Measurements from ENCODE around the gene LPCAT1.
A peak's percentile ranks its signal among the peaks of the same experiment; 100 is the strongest.

LPCAT1 gene

DNA sequence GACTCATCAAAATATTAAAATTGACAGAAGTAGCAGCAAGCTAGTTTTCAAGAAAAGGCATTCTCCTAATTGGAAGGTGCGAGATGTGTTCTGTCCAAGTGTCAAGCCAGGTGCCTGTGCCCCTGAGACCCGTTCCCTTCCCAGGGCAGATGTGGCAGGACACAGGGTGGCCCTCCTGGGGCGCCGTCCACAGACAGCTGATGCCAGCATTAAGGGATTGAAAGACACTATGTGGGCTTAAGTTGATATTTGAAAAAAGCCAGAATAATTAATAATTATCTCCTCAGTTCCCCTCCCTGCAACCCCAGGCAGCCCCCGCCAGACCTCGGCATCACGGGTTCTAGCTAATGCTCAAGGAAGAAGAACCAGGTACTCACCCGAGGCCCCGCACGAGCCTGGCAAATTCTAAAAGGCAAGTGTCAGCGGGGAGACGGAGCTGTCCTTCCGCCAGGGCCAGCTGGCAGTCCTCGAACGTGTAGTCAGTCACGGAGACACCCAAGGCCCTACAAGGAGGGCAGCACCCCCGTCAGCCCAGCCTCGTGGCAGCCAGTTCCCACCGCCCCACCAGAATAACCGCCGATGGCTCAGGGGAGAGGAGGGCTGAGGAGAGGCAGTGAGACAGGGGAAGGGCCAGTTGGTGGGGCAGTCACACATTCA is 49.4 kb downstream of the LPCAT1 start:
- Mint-ChIP-seq H3K36me3 (ENCODE audit: insufficient read depth) (peaks cover 62% of the 10 kb centered on the region), H3K4me3 (no peak overlapping the region), H3K4me1 (ENCODE audit: low read depth in 2 of 2) (peaks cover 8% of the 10 kb centered on the region in 2 donors), H3K27ac (peak overlapping the region in 1 of 2 donors; percentile 58), H3K27me3 (no peaks in the 10 kb centered on the region), H3K9me3 (no peaks in the 10 kb centered on the region)
- ATAC-seq (replicated peaks), result no peak
- no peak for DNase-seq

DNA sequence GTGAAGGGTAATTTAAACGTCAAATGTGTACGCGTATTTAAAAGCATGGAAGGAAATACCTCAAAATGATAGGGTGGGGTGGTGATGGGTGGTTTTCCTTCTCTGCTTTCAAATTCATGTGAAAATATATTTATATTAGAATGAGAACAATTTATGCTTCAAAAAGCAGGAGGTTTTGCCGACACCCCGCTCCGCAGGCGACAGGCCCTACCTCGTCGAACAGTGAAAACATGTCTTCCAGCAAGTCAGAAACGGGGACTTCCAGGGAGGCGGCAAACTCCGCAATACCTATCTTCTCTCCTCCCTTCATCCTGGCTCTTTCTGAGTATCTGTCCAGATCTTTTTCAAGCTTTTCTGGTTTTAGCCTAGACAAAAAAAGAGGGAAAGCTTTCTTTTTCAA is 50.0 kb downstream of the LPCAT1 start:
- Mint-ChIP-seq H3K27me3 (no peaks in the 10 kb centered on the region), H3K4me3 (no peak overlapping the region), H3K4me1 (ENCODE audit: low read depth in 2 of 2) (peaks cover 8% of the 10 kb centered on the region in 2 donors), H3K9me3 (no peaks in the 10 kb centered on the region), H3K27ac (no peak overlapping the region), H3K36me3 (ENCODE audit: insufficient read depth) (peaks cover 58% of the 10 kb centered on the region)
- DNase-seq (no peak), ATAC-seq (replicated peaks) (no peak)

DNA sequence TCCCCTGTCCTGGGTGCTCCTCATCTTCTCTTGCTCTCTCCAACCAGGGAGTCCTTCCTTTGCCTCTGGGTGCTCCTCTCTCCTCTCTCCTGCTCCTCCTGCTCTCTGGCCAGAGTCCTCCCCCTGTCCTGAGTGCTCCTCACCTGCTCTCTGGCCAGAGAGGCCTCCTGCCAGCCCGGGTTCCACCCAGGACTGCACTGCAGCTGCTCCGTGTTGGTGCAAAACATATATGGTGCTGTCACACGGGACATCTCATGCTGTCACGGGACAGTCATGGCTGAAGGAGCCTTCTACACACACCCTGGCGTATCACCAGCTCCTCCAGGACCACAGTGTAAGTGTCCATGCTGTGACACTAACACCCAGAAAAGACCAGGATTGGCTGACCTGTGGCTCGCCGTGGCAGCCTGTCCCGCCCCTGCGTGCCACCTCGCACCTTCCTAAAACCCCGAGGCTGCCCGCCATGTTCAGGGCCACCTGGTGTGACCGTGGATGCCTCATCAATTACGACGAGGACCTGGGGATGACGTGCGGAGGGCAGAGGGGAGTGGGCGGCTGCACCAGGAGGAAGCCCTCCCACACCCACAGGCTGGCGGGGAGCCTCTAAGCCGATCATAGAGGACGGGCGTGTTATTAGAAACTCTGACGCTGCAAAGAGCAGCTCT is 50.7 kb downstream of the LPCAT1 start:
- no peaks in the 10 kb centered on the region for H3K9me3 Mint-ChIP-seq
- H3K4me1 Mint-ChIP-seq (ENCODE audit: low read depth in 2 of 2), result peaks cover 10 to 11% of the 10 kb centered on the region in 2 donors
- peaks cover 52% of the 10 kb centered on the region for H3K36me3 Mint-ChIP-seq (ENCODE audit: insufficient read depth)
- no peak overlapping the region for H3K4me3 Mint-ChIP-seq
- ATAC-seq (replicated peaks) (no peak), DNase-seq (no peak)
- H3K27me3 Mint-ChIP-seq, result no peaks in the 10 kb centered on the region
- H3K27ac Mint-ChIP-seq, result peak overlapping the region; percentile 65 to 77

DNA sequence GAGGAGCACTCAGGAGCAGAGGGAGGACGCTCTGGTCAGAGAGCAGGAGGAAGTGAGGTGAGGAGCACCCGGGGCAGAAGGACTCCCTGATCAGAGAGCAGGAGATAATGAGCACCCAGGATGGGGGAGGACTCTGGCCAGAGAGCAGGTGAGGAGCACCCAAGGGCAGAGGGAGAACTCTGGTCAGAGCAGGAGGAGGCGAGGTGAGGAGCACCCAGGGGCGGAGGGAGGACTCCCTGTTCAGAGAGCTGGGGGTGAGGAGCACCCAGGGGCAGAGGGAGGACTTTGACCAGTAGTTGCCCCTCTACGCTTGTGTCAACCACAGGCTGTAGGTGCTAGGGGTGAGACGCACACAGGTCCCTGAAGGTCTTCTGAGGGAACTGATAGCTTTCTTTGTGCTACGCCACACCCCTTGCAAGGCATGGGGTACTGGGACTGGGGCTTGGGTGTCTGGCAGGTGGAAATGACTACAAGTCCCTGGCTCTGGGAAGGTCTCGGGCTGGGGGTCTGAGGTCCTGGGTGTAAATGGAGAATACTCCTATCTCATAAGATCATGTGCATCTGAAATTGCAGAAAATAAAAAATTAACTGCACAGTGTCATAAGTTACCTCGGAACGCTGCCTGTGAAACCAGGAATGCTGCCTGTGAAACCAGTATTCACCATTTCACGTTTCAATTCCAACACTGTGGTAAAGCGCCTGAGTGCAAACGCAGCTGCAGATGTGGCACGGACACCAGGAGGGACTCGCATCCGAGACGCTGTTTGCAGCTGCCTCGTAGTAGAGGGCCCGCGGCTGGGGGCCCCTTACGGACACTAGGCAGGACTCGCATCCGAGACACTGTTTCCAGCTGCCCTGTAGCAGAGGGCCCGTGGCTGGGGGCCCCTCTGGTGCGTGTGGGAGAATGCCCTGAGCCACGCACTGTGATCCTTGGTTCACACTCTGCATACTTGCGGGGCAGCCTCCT is 51.5 kb downstream of the LPCAT1 start:
- H3K9me3 Mint-ChIP-seq, result no peaks in the 10 kb centered on the region
- DNase-seq (no peak), ATAC-seq (replicated peaks) (no peak)
- H3K4me1 Mint-ChIP-seq (ENCODE audit: low read depth in 2 of 2), result peaks cover 11 to 12% of the 10 kb centered on the region in 2 donors
- H3K36me3 Mint-ChIP-seq (ENCODE audit: insufficient read depth), result peaks cover 49% of the 10 kb centered on the region
- no peaks in the 10 kb centered on the region for H3K27me3 Mint-ChIP-seq
- no peak overlapping the region for H3K4me3 Mint-ChIP-seq
- H3K27ac Mint-ChIP-seq, result peak overlapping the region; percentile 77

DNA sequence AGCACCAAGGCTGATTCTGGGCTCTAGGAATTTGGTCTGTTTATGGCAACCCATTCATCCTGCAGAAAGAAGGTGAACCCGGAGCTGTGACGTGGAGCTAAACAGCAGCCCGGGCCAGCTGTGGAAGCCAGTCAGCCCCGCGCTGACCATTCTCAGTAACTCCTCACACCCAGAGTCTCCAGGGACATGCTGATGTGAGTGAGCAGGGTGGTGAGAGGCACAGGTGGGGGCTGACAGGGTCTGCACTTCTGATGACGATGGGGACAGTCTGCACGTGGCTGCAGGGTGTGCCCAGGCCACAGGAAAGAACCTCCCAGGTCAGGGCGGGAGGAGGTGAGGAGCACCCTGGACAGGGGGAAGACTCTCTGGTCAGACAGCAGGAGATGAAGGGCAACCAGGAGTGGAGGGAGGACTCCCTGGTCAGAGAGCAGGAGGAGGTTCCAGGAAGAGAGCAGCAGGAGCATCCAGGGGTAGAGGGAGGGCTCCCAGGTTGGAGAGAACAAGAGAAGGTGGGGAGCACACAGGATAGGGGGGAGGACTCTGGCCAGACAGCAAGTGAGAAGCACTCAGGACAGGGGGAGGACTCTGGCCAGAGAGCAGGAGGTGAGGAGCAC is 52.4 kb downstream of the LPCAT1 start:
- H3K4me3 Mint-ChIP-seq, result no peak overlapping the region
- no peaks in the 10 kb centered on the region for H3K27me3 Mint-ChIP-seq
- H3K9me3 Mint-ChIP-seq, result no peaks in the 10 kb centered on the region
- H3K36me3 Mint-ChIP-seq (ENCODE audit: insufficient read depth), result peaks cover 52% of the 10 kb centered on the region
- H3K27ac Mint-ChIP-seq, result peak overlapping the region; percentile 57 to 77
- DNase-seq, result no peak
- no peak for ATAC-seq (replicated peaks)
- H3K4me1 Mint-ChIP-seq (ENCODE audit: low read depth in 2 of 2), result peaks cover 11 to 12% of the 10 kb centered on the region in 2 donors

DNA sequence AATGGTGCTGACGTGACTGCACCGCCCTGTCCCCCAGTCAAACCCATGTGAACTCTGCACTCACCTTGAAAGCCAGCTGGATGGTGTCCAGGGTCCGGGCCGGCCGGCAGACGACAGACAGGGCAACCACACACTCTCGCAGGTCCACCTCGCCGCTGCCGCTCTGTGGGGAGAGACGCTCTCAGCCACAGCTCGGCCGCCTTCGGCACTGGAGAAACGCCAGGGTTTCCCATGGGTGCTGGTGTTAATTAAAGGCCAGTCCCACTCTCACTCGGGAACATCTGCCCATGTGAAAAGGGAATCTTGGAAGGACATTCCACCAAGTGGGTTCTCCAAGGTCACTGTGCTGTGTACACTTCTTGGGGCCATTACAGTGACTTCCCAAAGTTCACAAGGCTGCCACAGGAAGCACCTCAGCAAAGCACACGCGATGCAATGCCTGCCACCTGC is 53.0 kb downstream of the LPCAT1 start:
- Mint-ChIP-seq H3K27ac (peak overlapping the region; percentile 57 to 65), H3K36me3 (ENCODE audit: insufficient read depth) (peaks cover 53% of the 10 kb centered on the region), H3K27me3 (no peaks in the 10 kb centered on the region), H3K9me3 (no peaks in the 10 kb centered on the region), H3K4me3 (no peak overlapping the region), H3K4me1 (ENCODE audit: low read depth in 2 of 2) (peaks cover 11 to 12% of the 10 kb centered on the region in 2 donors)
- no peak for DNase-seq
- ATAC-seq (replicated peaks), result no peak

DNA sequence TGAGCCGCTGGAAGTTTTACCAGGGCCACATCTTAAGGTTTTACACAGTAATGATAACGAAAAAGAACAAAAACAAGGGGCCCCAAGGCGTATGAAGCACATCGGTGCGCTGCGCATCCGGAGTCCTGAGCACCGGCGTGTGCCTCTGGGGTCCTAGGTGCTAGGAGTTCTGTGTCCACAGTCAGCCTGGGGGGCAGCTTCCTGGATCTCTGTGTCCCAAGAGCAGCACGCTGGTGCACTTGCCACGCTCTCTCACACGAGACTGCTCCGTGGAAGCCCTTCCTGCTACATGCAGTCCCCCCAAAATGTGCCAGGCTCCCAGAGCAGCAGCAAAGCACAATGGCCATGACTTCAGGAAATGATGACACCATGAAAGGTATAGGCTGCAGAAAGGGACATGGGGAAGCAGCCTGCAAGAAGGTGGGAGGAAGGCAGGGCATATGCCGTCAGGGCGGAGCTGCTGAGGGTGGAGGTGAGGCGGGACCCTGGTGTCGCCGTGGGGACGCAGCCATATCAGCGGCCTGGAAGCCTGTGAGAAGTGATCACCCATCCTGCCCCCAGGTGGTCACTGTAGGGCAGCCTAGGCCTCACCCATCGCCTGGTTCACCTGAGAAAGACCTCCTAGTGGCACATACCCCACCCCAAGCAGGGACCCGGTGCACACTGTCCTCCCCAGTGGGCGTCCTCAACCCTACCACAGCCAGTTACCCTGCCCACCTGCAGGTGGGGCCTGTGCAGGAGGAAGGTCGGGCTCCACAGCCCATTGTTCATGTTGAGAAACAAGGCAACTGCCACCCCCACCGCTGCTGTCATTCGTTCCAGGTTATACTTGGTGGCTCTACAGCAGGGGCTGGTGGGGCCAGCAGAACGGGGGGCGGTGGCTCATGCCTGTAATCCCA is 54.9 kb downstream of the LPCAT1 start:
- Mint-ChIP-seq H3K4me1 (ENCODE audit: low read depth in 2 of 2) (peaks cover 11 to 17% of the 10 kb centered on the region in 2 donors), H3K9me3 (peaks cover 8 to 10% of the 10 kb centered on the region in 2 donors), H3K27ac (peak overlapping the region in 1 of 2 donors; percentile 65), H3K36me3 (ENCODE audit: insufficient read depth) (peaks cover 44% of the 10 kb centered on the region), H3K4me3 (no peak overlapping the region), H3K27me3 (no peaks in the 10 kb centered on the region)
- DNase-seq (no peak), ATAC-seq (replicated peaks) (no peak)

DNA sequence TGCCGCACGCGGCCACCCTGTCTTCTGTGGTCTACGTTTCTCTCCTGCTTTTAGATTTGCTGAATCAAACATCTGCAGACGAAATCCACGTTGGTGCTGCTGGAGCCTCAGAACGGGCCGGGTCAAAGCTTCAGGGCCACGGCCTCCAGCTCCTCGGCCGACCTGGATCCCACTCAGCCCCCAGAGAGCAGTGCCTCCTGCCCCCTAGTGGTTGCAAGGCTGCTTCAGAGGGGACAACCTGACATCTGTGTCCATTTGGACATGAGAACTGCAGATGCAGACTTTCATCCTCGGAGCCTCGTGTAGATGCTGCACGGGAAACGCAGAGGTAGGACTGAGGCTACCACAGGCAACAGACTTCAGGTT is 55.5 kb downstream of the LPCAT1 start:
- no peaks in the 10 kb centered on the region for H3K27me3 Mint-ChIP-seq
- peaks cover 8 to 10% of the 10 kb centered on the region in 2 donors for H3K9me3 Mint-ChIP-seq
- ATAC-seq (replicated peaks) (no peak), DNase-seq (no peak)
- peaks cover 47% of the 10 kb centered on the region for H3K36me3 Mint-ChIP-seq (ENCODE audit: insufficient read depth)
- peaks cover 11 to 16% of the 10 kb centered on the region in 2 donors for H3K4me1 Mint-ChIP-seq (ENCODE audit: low read depth in 2 of 2)
- H3K27ac Mint-ChIP-seq, result peak overlapping the region in 1 of 2 donors; percentile 65
- H3K4me3 Mint-ChIP-seq, result no peak overlapping the region

DNA sequence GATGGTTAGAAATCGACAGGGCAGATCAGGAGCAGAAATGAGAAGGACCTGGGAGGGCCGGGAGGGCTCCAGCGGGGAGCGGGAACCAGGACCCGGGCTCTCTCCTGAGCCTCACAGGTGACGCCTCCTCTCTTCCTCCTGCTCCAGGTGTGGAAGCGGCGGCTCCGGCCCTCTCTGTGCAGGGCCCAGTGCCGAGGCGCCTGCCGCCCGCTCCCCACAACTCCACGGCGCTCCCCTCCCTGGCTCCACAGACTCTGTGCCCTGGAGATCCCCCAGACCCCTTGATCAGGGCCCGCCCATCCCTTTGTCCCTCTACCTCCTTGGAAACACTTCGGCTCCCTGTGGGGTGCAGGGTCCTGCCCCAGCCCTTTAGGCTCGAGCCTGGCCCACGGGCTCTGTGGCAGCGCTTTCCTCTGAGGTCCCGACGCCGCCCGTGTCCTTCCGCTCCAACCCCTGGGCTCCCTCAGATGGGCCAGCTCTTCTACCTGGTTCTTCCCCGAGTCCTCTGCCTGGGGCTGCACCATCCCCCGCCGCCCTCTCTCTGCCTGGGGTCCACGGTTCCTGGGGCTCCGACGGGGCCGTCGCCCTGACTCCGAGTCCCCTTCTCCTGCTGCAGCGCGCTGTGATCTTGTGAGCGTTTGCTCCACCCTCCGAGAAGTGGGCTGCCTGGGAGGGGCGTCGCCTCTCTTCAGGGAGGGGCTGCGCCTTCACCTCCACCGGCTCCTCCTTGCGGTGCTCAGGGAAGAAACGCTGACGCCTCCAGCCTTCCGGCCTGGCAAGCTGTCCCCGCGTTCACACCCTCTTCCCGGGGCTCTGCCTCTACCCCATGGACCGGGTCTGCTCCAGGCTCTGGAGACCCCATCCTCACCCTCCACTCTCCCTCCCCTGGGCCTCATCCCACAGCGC is 56.2 kb downstream of the LPCAT1 start:
- ATAC-seq (replicated peaks), result no peak
- H3K4me3 Mint-ChIP-seq, result no peak overlapping the region
- peaks cover 7 to 12% of the 10 kb centered on the region in 2 donors for H3K4me1 Mint-ChIP-seq (ENCODE audit: low read depth in 2 of 2)
- H3K9me3 Mint-ChIP-seq, result peaks cover 8 to 10% of the 10 kb centered on the region in 2 donors
- DNase-seq, result no peak
- H3K27me3 Mint-ChIP-seq, result no peaks in the 10 kb centered on the region
- no peak overlapping the region for H3K27ac Mint-ChIP-seq
- H3K36me3 Mint-ChIP-seq (ENCODE audit: insufficient read depth), result peaks cover 49% of the 10 kb centered on the region

DNA sequence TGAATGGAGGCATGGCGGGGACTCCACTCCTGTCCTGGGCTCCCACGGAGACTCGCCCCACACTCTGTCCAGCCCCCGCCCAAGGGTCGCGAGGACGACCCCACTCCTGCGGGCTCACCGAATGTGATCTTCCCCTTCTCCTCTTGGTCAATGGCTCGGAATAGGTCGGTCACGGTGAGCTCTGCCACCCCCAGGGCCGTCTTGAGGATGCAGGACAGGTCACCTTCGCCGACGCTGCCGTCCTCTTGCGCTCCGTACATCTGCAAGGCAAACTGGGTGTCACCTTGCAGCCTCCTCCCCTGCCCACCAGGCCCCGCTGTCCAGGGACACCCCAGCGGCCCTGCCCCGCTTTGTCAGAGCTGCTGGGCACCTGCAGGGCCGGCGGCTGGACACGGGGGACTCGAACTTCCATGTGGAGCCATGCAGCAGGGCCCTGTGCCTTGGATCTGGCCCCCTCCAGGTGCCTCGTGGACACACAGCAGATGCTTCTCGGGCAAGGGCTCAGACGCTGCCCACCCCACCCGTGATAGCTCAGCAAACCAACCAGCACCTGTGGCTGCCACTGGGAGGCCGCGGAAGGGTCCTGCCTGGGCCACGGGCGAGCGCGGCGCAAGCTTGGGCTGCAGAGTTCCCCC is 57.0 kb downstream of the LPCAT1 start:
- no peak overlapping the region for H3K27ac Mint-ChIP-seq
- ATAC-seq (replicated peaks), result no peak
- H3K4me1 Mint-ChIP-seq (ENCODE audit: low read depth in 2 of 2), result peaks cover 7 to 10% of the 10 kb centered on the region in 2 donors
- H3K27me3 Mint-ChIP-seq, result no peaks in the 10 kb centered on the region
- H3K36me3 Mint-ChIP-seq (ENCODE audit: insufficient read depth), result peaks cover 57% of the 10 kb centered on the region
- H3K4me3 Mint-ChIP-seq, result no peak overlapping the region
- H3K9me3 Mint-ChIP-seq, result peaks cover 8 to 10% of the 10 kb centered on the region in 2 donors
- no peak for DNase-seq

DNA sequence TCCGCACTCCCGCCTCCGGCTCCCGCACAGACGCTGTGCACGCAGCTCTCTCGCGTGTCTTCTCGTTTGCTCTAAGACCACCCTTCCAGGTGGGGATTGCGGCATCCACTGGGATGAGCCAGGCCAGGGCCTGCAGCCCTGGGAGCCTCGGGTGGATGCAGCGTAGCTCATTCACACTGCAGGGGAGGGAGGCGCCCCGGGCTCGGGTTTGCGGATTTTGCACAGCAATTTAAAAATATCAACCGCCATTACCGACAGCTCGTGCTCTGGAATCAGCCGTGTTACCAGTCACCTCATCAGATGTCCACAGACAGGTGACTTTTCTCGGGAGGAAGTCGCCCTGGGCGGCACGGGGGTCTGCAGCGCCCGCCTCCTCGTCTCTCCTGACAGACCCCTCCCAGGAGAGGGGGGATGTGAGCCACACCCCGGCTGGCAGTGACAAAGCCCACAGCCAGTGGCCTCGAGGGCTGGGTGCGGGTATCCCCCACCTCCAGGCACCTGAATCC is 57.7 kb downstream of the LPCAT1 start:
- Mint-ChIP-seq H3K4me1 (ENCODE audit: low read depth in 2 of 2) (peaks cover 3 to 9% of the 10 kb centered on the region in 2 donors), H3K27me3 (no peaks in the 10 kb centered on the region), H3K4me3 (no peak overlapping the region), H3K9me3 (peaks cover 8 to 10% of the 10 kb centered on the region in 2 donors), H3K27ac (peak overlapping the region in 1 of 2 donors; percentile 38), H3K36me3 (ENCODE audit: insufficient read depth) (peaks cover 59% of the 10 kb centered on the region)
- ATAC-seq (replicated peaks) (no peak), DNase-seq (no peak)

Data from effector memory CD8-positive, alpha-beta T cell (primary cell).